Measurements from ENCODE around the gene B4GALNT4.
"Not testable (repeated sequence)": the region's sequence is repeated elsewhere in the genome, so short reads cannot be mapped to it uniquely, and the experiment has no call there.

B4GALNT4 gene

GRCh38 chr11:369336-370018 is at the start of gene B4GALNT4:
Gene B4GALNT4 (plus strand): TSS chr11:369499. CDS start chr11:369804, 305 bp downstream.
- DNase-seq: no peak

GRCh38 chr11:319888-320273 is 49.4 kb upstream of the B4GALNT4 start:
- not testable (repeated sequence) for DNase-seq

- DNase-seq: no peak
These were observed 45.1 kb upstream of the B4GALNT4 start for GRCh38 chr11:324156-324555.

- not testable (repeated sequence) for DNase-seq
These were observed 44.4 kb upstream of the B4GALNT4 start for GRCh38 chr11:324593-325517.

- DNase-seq: no peak
These were observed 43.3 kb upstream of the B4GALNT4 start for GRCh38 chr11:325796-326591.

GRCh38 chr11:326592-326841 is 42.8 kb upstream of the B4GALNT4 start:
- DNase-seq: no peak

- DNase-seq: peak; percentile 61
These were observed 42.3 kb upstream of the B4GALNT4 start for GRCh38 chr11:326842-327580.

- DNase-seq: no peak
These were observed 41.7 kb upstream of the B4GALNT4 start for GRCh38 chr11:327581-327923.

GRCh38 chr11:328012-328411 is 41.3 kb upstream of the B4GALNT4 start:
- DNase-seq: no peak

GRCh38 chr11:328516-329100 is 40.7 kb upstream of the B4GALNT4 start:
- DNase-seq: not testable (repeated sequence)

- no peak for DNase-seq
These were observed 39.4 kb upstream of the B4GALNT4 start for GRCh38 chr11:329886-330253.

GRCh38 chr11:330307-330693 is 39.0 kb upstream of the B4GALNT4 start:
- no peak for DNase-seq

GRCh38 chr11:330694-331357 is 38.5 kb upstream of the B4GALNT4 start:
- no peak for DNase-seq

- DNase-seq: no peak
These were observed 37.8 kb upstream of the B4GALNT4 start for GRCh38 chr11:331358-332060.

- no peak for DNase-seq
These were observed 36.4 kb upstream of the B4GALNT4 start for GRCh38 chr11:332651-333480.

- DNase-seq: not testable (repeated sequence)
These were observed 35.6 kb upstream of the B4GALNT4 start for GRCh38 chr11:333616-334263.

- DNase-seq: no peak
These were observed 34.9 kb upstream of the B4GALNT4 start for GRCh38 chr11:334264-334994.

- no peak for DNase-seq
These were observed 33.3 kb upstream of the B4GALNT4 start for GRCh38 chr11:335779-336658.

All from activated gamma-delta T cell treated with Interleukin-2 at 50 U/mL for 16 hours (primary cell).